Liver (tissue), 9 donors: ENCODE results near the gene DERA. TPM values are rescaled to one million over a fixed set of nuclear protein-coding genes. Genes with fewer than 3 reads are reported as not detected.

Experiments
- DNase-seq: peaks from one replicate; pipeline ENCODE4 v3.0.0-alpha.2; 2017; ENCODE audit warnings: low spot score
- H3K27ac ChIP-seq, 2 donors: one replicate each; pipeline ENCODE4 v1.7.0; 2013; ENCODE audit warnings: inconsistent platforms in 2 of 2, low read length in 2 of 2, control low read depth in 1 of 2, low read depth in 1 of 2, mild to moderate bottlenecking in 1 of 2
- H3K27me3 ChIP-seq, 4 donors: one replicate each; pipeline versions ENCODE4 v1.6.1 to v1.7.0; 2013; ENCODE audit warnings: low read length in 3 of 4, inconsistent platforms in 1 of 4, mild to moderate bottlenecking in 1 of 4, moderate library complexity in 1 of 4; ENCODE audit not compliant: control insufficient read depth in 4 of 4, insufficient read depth in 4 of 4
- H3K36me3 ChIP-seq, 4 donors: one replicate each; pipeline versions ENCODE4 v1.6.1 to v1.7.0; 2013; ENCODE audit warnings: low read length in 3 of 4, mild to moderate bottlenecking in 3 of 4, low read depth in 1 of 4, moderate library complexity in 1 of 4; ENCODE audit not compliant: control insufficient read depth in 4 of 4, insufficient read depth in 3 of 4
- H3K4me1 ChIP-seq, 4 donors: one replicate each; pipeline versions ENCODE4 v1.6.1 to v1.7.0; 2013; ENCODE audit warnings: low read length in 3 of 4, mild to moderate bottlenecking in 3 of 4, moderate library complexity in 1 of 4; ENCODE audit not compliant: control insufficient read depth in 4 of 4, insufficient read depth in 4 of 4
- H3K4me3 ChIP-seq, 3 donors: one replicate each; pipeline versions ENCODE4 v1.6.1 to v1.7.0; 2013; ENCODE audit warnings: low read length in 3 of 3, control low read depth in 1 of 3, low read depth in 1 of 3, mild to moderate bottlenecking in 1 of 3
- H3K9ac ChIP-seq, 2 donors: one replicate each; pipeline ENCODE4 v1.7.0; 2013; ENCODE audit warnings: low read length in 2 of 2, mild to moderate bottlenecking in 2 of 2, moderate library complexity in 2 of 2, control low read depth in 1 of 2, low read depth in 1 of 2
- H3K9me3 ChIP-seq, 4 donors: one replicate each; pipeline versions ENCODE4 v1.6.1 to v1.7.0; 2013; ENCODE audit warnings: low read length in 3 of 4; ENCODE audit not compliant: control insufficient read depth in 4 of 4
- EGR1 ChIP-seq, 2 donors: IDR thresholded peaks; 2 replicates each; pipeline ENCODE4 v1.6.1; 2016 to 2018; ENCODE audit warnings: antibody characterized with exemption in 2 of 2, low read depth in 2 of 2
- FOXA1 ChIP-seq: IDR thresholded peaks from 2 replicates; pipeline ENCODE4 v1.6.1; 2016; ENCODE audit warnings: antibody characterized with exemption
- HNF4A ChIP-seq, 2 donors: conservative IDR thresholded peaks; 2 replicates each; pipeline ENCODE4 v1.6.1; 2016; ENCODE audit warnings: antibody characterized with exemption in 2 of 2, mild to moderate bottlenecking in 2 of 2
- HNF4G ChIP-seq: IDR thresholded peaks from 2 replicates; pipeline ENCODE4 v1.6.1; 2016; ENCODE audit warnings: antibody characterized with exemption
- JUND ChIP-seq, 2 donors: IDR thresholded peaks; 2 replicates each; pipeline ENCODE4 v1.6.1; 2016; ENCODE audit warnings: antibody characterized with exemption in 2 of 2
- NR2F2 ChIP-seq: IDR thresholded peaks from 2 replicates; pipeline ENCODE4 v1.6.1; 2016; ENCODE audit warnings: antibody characterized with exemption
- RAD21 ChIP-seq, 2 donors: IDR thresholded peaks; 2 replicates each; pipeline ENCODE4 v1.6.1; 2016; ENCODE audit warnings: antibody characterized with exemption in 2 of 2, mild to moderate bottlenecking in 2 of 2
- RXRA ChIP-seq, 2 donors: IDR thresholded peaks; 2 replicates each; pipeline ENCODE4 v1.6.1; 2017 to 2018; ENCODE audit warnings: antibody characterized with exemption in 2 of 2, mild to moderate bottlenecking in 1 of 2
- SP1 ChIP-seq: IDR thresholded peaks from 2 replicates; pipeline ENCODE4 v1.6.1; 2018; ENCODE audit warnings: antibody characterized with exemption, mild to moderate bottlenecking
- TAF1 ChIP-seq: conservative IDR thresholded peaks from 2 replicates; pipeline ENCODE4 v1.6.1; 2016; ENCODE audit warnings: antibody characterized with exemption, mild to moderate bottlenecking
- WGBS: extraction: QIAGEN DNeasy Blood & Tissue Kit; methylation state at CpG from one replicate; pipeline ENCODE4 v1.1.7; 2013; 5-methylcytosine and 5-hydroxymethylcytosine counted together
- polyA plus RNA-seq, 2 donors: library from polyadenylated mRNA; stranded (reverse) in 1 of 2; unstranded in 1 of 2; fragments of 200-250 nt in 1 of 2; fragments of >200 nt in 1 of 2; fragmentation: Nextera tagmentation in 1 of 2; extraction: Ambion mirVana in 1 of 2; gene quantifications; one replicate each; pipeline versions ENCODE4 v1.2.1 to v1.2.3, GENCODE V29; 2013 to 2015
- total RNA-seq, 2 donors: library from RNA; depleted of rRNA; stranded (reverse); fragments of >200 nt; gene quantifications; one replicate each; pipeline ENCODE4 v1.2.3, GENCODE V29; 2014
- TF ChIP-seq, protein P1 (sequence below): IDR thresholded peaks from 2 replicates; pipeline ENCODE4 v1.6.1; 2016; ENCODE audit warnings: antibody characterized with exemption
- TF ChIP-seq, protein P2 (sequence below): IDR thresholded peaks from 2 replicates; pipeline ENCODE4 v1.6.1; 2016; ENCODE audit warnings: antibody characterized with exemption
- TF ChIP-seq, protein P3 (sequence below): IDR thresholded peaks from 2 replicates; pipeline ENCODE4 v1.6.1; 2016; ENCODE audit warnings: antibody characterized with exemption
- donor health status: healthy.
- donor health status: healthy.
- donor health status: healthy.
- donor health status: healthy.
- donor health status: healthy.

Gene DERA
- total and polyA plus RNA-seq, 4 donors = 32.9 to 65.2 (median 52.4) TPM

DNA sequence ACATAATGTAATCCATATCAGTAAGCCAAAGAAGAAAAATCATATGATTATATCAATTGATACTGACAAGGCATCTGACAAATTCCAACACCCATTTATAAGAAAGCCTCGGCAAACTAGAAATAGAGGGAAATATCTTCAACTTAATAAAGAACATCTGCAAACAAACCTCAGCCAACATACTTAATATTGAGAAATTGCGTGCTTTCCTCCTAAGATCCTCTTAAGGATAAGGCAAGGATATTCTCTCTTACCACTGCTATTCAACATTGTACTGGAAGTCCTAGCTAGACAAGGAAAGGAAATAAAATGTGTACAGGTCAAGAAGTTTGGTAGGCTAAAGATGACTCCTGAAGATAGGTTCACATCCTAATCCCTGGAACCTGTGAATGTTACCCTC lies 115.9 kb downstream of the DERA start:
- peaks cover 0 to 3% (median 0%) of the 10 kb centered on the region in 4 donors for H3K4me1 ChIP-seq
- no peak overlapping the region for H3K9ac ChIP-seq
- H3K27me3 ChIP-seq = no peaks in the 10 kb centered on the region
- TF ChIP-seq NR2F2 = no peak
- no peak for TF ChIP-seq HNF4A (conservative IDR thresholded peaks at IDR 0.05)
- TF ChIP-seq, protein P1, sequence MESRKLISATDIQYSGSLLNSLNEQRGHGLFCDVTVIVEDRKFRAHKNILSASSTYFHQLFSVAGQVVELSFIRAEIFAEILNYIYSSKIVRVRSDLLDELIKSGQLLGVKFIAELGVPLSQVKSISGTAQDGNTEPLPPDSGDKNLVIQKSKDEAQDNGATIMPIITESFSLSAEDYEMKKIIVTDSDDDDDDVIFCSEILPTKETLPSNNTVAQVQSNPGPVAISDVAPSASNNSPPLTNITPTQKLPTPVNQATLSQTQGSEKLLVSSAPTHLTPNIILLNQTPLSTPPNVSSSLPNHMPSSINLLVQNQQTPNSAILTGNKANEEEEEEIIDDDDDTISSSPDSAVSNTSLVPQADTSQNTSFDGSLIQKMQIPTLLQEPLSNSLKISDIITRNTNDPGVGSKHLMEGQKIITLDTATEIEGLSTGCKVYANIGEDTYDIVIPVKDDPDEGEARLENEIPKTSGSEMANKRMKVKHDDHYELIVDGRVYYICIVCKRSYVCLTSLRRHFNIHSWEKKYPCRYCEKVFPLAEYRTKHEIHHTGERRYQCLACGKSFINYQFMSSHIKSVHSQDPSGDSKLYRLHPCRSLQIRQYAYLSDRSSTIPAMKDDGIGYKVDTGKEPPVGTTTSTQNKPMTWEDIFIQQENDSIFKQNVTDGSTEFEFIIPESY = no peak
- TF ChIP-seq SP1 = no peak
- H3K4me3 ChIP-seq = no peak overlapping the region
- H3K9me3 ChIP-seq = no peaks in the 10 kb centered on the region
- no peak for DNase-seq
- 96% methylated on average over 2 of the region's 2 CpGs for WGBS
- H3K36me3 ChIP-seq = no peaks in the 10 kb centered on the region
- no peak overlapping the region for H3K27ac ChIP-seq

DNA sequence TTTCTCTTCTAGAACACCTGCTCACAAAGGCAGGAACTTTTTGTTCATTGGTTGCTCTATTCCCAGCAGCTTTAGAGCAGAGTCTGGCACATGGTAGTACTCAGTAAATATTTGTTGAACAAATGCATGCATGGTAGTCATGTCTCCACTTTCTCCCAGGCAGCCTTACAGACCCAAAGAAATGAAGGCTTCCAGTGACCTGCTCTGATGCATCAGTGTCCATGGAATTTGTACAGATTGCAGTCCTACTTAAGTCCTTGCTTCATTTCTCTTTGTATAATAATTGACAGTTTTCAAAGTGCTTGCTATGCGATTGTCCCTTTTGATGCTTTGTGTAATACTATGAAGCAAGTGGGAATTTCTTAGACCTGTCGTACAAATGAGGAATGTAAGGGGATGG lies 119.6 kb downstream of the DERA start:
- no peak overlapping the region for H3K27ac ChIP-seq
- DNase-seq = no peak
- H3K4me3 ChIP-seq = no peak overlapping the region
- no peaks in the 10 kb centered on the region for H3K9me3 ChIP-seq
- no peak overlapping the region for H3K9ac ChIP-seq
- peaks cover 0 to 3% (median 0%) of the 10 kb centered on the region in 4 donors for H3K4me1 ChIP-seq
- TF ChIP-seq HNF4G (no peak), RAD21 (IDR thresholded peaks at IDR 0.05) (peak in 1 of 2 donors; percentile 14), HNF4A (conservative IDR thresholded peaks at IDR 0.05) (peak in 1 of 2 donors; percentile 40), RXRA (IDR thresholded peaks at IDR 0.05) (no peak), SP1 (no peak), FOXA1 (no peak), JUND (IDR thresholded peaks at IDR 0.05) (no peak)
- TF ChIP-seq, protein P2, sequence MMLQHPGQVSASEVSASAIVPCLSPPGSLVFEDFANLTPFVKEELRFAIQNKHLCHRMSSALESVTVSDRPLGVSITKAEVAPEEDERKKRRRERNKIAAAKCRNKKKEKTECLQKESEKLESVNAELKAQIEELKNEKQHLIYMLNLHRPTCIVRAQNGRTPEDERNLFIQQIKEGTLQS = no peak
- H3K27me3 ChIP-seq = no peaks in the 10 kb centered on the region
- peaks cover 0 to 7% (median 1%) of the 10 kb centered on the region in 4 donors for H3K36me3 ChIP-seq
- 90% methylated on average over 2 of the region's 2 CpGs for WGBS

DNA sequence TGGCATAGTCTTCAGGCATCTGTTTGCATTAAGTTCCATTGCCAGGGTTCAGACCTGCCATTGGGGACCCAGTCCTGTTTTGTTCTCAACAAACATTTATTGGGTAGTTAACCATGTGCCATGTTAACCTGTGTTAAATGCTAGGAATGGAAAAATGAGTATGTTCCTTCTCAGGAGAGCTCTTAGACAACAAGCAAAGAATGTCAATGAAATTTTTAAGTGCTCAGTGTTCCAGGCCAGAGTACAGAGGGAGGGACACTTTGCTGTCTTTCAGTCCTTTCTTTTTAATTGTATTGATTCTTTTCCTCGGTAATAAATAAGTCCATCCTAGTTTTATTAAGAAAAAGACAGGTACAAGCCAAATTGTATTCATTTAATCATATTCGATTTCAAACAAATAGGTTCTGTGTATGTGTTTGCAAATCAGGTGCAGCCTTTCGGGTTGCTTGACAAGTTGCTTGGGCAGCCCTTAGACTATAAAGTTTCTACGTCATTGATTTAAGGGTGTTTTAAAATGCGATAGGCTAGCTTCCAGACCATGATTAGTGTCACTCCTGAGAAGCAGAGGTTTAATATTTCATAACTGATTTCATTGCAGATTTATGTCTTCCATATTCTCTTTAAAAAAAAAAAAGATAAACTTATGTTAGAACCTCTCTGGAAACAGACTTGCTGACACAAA lies 123.1 kb downstream of the DERA start:
- 94% methylated on average over 5 of the region's 5 CpGs for WGBS

More for the DNA sequence above, 123.1 kb downstream of the DERA start:
- H3K9ac ChIP-seq = no peak overlapping the region
- H3K9me3 ChIP-seq = no peaks in the 10 kb centered on the region
- no peak for DNase-seq
- peaks cover 2 to 24% (median 8%) of the 10 kb centered on the region in 4 donors for H3K36me3 ChIP-seq
- H3K4me3 ChIP-seq = no peak overlapping the region
- no peak for TF ChIP-seq SP1
- TF ChIP-seq, protein P3, sequence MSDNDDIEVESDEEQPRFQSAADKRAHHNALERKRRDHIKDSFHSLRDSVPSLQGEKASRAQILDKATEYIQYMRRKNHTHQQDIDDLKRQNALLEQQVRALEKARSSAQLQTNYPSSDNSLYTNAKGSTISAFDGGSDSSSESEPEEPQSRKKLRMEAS = no peak
- no peak for TF ChIP-seq EGR1 (IDR thresholded peaks at IDR 0.05; ENCODE audit: low read depth in 2 of 2)
- no peak for TF ChIP-seq JUND (IDR thresholded peaks at IDR 0.05)
- TF ChIP-seq TAF1 = no peak
- H3K27ac ChIP-seq = no peak overlapping the region
- no peaks in the 10 kb centered on the region for H3K27me3 ChIP-seq
- H3K4me1 ChIP-seq = peaks cover 0 to 3% (median 0%) of the 10 kb centered on the region in 4 donors
